SIG-M5 treated with dmso at 0.1 percent for 504 hours (cell line): ENCODE results near the gene CAMK2A.

Experiments used
- DNase-seq: peaks from one replicate; lab custom pipeline; 2025; ENCODE audit not compliant: unreplicated experiment; lab: John Stamatoyannopoulos, UW

The CAMK2A gene

DNA sequence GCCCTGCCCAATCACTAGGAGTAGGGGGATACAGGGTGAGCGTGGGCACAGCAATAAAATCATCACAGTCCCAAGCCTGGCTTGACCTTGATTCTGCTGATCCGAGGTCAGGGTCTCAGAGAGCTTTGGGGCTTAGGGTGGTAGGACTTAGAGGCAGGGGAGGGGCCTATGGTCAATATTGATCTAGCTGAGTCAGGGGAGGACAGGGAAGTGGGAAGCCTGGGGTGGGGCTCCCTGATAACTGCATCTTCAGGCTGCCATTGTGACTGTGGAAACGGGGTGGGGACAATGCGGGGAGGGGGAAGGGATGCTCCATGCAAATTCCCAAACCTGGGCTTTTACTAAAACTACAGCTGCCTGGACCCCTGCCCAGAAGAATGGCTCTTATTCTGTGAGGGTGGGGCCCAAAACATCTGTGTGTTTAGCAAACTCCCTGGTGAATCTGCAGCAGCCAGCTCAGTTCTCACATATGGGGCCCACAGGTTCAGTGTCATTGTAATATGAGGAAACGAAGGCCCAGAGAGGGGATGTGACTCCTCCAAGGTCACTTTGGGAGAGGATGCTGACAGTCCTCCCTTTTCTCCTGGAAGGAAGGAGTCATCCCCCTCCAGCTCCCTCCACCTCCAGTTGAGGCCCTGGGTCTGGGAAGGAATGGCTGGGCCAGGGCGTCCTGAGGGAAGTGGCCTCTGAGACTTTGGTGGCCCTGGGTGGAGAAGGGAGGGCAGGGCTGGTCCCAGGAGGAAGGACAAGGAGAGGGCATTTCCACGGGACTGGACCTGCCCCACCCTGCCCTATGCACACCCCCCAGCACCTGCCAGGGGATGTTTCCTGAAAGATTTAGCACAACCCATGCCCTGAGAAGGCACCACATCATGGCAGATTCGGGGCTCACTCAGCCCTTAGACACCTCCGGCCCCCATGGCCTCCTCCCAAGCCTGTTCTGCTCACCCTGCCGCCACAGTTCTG lies 73.3 kb downstream of the CAMK2A start:
- DNase-seq: no peak

DNA sequence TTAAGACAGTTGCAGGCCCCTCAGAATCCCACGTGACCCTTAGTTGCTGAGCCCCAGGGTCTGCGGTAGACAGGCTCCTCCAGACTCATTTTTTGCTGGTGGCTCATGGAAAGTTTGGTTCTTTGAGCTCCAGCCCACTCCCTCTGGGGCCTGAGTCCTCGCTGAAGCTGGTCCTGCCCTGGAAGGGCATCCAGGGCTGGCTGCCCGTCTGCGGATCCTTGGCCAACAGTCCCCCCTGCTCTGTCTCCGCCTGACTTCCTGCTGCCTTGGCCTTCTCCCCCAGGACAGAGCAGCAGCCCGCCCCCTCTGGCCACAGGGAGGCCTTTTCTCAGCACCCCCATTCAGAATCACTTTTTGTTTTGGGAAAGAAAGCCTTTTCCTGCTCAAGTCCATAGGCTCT lies 75.3 kb downstream of the CAMK2A start:
- no peak for DNase-seq

DNA sequence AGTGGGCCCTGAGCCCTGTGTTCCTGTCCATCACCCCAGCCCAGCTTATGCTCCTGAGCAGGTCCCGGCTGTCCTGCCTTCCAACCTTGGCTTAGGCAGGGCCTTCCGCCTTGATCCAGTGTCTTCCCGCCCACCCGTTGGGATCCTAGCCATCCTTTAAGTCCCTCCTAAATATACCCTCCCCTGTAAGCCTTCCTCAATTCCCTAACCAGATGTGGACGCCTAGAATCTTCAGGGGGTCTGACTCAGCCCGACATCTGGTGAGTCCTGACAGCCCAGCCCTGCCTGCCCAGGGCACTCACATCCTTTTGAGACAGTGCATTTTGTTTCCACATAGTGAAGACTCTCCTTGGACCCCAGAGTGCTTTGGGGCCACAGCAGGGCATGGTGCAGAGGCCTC lies 76.0 kb downstream of the CAMK2A start:
- DNase-seq: no peak

DNA sequence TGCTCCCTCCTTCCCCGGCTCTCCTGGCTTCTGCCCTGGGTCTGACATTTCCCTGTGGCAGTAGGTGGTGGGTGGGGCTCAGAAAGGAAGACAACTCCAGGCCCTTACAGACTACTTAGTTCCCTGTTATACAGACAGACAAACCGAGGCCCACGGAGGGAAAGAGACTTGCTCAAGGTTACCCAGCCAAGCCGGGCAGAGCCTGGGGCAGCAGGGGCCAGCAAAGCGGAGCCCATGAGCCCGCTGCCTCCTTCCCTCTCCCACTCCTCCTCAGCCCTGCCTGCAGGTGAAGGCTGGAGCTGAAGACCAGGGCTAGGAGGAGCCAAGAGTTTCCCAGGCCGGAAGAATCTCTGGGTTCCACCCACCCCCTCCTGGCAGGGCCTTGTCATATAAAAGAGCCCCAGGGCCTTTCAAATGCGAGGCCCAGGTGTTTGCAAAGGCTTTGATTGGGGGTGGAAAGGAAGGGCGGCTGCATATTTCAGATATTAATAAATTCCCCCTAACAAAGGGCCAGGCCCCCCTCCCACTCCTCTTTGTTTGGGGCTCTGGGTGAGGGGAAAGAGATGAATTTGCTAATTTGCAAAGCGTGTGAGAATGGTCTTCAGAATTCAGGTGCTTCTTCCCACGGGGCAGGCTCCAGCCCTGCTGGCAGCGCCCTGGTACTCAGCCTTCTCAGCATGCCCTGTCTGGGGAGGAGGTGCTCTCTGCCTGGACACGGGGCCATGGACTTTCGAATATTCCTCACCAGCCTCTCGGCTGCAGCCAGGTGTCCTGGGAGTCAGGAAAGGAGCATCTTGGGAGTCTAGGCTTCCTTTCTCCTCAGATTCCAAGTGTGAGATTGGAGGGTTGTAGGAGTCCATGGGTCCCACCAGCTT lies 78.2 kb downstream of the CAMK2A start:
- no peak for DNase-seq

DNA sequence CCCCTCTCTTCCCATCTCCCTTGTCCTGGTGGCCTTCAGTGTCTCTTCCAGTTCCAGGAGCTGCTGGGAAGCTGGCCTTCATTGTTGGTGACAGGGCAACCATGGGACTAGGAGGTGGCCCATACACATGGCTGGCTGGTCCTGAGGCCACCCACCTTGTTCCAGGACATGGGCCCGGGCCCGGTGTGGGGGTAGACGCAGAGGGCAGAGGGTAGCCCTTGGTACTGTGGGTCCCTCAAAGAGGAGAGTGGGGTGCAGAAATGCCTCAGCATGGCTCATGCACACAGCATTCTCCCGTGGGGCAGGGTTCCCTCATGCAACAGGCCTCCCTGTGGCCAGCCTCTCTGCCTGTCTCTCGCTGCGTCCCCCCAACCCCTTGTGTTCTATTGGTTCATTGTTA lies 78.9 kb downstream of the CAMK2A start:
- no peak for DNase-seq

DNA sequence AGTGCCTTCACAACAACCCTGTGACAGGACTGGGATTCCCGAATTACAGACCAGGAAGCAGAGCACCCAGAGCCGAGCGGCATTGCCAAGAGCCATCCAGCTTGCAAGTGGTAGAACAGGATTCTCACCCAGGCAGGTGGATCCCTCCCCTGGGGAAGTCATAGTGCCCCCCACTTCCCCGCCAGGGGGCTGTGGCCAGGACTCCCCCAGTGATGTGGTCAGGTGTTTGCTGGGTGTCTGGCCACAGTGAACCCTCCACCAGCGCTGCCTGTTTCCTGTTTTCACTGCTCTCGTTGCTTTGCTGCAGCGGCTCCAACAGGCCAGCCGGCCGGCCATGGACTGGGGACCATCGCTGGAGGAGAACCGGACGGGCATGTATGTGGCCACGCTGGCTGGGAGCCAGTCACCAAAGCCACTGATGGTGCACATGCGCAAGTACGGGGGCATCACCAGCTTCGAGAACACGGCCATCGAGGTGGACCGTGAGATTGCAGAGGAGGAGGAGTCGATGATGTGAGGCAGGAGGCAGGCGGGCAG lies 80.4 kb downstream of the CAMK2A start:
- DNase-seq: no peak

DNA sequence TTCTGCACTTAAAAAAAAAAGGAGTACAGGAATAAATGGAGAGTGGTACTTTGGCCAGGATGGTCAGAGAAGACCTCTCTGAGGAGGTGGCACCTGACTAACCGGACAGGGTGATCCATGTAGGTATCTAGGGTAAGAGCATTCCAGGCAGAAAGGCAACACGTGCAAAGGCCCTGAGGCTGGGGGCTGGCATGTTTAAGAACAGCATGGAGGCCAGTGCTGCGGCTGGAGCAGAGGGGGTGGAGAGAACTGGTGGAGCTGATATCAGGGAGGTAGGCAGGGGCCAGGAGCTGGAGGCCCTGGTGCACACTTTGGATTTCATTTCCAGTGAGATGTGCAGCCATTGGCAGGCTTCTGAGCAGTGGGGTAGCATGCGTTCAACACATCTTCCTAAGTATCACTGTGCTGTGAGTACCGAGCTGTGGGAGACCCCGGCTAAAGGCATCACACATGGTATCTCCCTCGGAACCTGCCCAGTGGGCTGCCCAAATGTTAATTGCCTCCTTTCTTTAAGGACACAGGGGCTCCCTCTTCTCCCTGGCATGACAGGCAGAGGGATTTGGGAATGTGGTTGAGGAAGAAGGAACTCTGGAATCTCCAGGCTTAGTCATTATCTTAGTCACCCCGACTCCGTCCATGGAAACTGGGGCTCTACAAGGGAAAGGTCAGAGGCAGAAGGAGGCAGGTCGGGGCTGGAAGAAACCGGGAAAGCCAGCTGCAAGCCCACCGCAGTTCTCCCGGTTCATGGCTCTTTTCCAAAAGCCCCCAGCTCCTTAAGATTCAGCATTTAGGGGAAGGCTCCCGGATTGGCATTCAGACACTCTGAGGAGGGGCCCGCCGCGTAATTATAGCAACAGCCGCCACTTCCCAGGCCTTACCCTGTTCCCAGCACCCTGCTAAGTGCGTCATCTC lies 81.1 kb downstream of the CAMK2A start:
- no peak for DNase-seq

DNA sequence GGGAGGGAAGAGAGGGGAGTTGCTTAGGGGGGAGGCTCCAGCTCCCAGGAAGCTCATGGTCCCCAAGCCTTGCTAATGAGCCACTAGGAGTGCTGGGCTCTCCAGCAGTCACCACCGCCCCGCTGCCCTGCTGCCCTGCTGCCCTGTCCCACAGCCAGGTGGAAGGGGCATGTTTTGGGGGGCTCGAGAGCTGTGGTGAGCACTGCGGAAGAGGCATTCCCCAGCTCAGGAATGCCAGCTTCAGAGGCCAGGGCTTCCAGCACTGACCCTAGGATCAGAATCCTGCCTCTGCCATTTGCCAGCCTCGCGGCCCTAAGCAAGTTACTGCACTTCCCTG lies 82.8 kb downstream of the CAMK2A start:
- no peak for DNase-seq

DNA sequence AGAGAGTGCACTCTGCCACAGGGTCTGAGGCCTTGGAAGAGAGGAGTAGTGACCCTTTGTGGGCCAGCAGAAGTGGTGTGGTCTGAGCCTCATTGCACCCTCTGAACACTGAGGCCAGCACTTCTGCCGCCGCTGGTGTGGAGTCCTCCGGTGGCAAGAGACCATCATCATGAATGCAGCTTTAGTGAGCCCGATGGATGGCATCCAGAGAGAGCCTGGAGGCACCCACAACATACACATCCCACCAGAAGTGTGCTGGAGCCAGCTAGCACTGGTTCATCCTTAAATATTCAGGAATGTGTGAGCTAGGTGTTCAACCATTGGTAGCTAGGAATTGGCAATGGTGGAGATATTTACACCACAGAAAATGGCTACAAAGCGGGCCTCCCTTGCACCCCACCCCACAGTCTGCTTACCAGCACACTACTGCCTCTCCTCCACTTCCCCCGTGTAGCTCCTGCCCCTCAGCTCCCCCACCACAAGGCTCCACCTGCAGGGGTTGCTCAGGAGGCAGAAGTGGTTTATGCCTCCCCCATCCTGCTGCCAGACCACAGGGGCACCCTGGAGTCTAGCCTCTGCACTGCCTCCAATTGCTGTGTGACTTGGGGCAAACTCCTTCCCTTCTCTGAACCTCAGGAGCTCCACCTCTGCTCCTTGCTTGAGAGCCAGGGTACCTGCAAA lies 83.3 kb downstream of the CAMK2A start:
- DNase-seq: peak; percentile 15

DNA sequence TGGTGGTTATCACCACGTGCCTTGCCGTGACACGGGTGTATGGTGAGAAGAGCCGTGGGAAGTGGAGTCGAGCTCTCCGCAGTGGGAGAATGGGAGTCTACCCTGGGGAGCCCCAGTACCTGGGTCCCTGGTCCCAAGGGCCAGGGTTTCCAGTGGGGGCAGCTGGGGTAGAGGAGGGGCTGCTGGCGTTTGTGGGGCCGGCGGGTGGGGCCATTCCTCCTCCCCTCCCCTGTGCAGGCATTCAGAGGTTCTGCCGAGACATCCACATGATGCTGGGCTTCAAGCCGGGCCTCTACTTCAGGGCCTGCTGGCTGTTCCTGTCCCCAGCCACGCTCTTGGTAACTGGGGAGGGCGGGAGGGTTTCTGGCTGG lies 85.0 kb downstream of the CAMK2A start:
- no peak for DNase-seq

DNA sequence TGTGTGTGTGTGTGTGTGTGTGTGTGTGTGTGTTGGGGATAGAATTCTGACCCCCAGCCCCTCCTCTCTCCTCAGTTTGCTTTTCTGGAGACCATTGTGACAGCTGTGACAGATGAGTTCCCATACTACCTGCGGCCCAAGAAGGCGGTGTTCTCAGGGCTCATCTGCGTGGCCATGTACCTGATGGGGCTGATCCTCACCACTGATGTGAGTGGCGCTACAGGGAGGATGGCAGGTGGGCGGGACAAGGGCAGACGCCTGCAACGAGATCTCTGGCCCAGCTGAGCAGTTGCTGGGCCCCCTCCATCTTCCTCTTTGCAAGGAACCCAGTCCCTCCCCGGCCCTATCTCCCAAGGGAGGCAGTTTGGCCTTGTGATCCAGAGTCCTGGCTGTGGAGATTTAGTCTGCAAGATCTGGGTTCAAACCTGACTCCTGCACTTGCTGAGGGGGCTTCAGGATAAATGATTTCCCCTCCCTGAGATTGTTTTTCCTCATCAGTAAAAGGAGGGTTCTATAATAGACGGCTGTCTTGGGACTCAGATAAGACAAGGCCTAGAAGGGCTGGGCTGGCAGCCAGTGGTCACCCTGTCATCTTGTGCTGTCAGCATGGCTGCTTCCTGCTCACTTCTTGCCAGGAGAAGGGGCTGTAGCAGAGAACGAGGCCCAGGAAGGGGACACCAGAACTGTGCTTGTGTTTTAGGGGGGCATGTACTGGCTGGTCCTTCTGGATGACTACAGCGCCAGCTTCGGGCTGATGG lies 85.6 kb downstream of the CAMK2A start:
- no peak for DNase-seq

DNA sequence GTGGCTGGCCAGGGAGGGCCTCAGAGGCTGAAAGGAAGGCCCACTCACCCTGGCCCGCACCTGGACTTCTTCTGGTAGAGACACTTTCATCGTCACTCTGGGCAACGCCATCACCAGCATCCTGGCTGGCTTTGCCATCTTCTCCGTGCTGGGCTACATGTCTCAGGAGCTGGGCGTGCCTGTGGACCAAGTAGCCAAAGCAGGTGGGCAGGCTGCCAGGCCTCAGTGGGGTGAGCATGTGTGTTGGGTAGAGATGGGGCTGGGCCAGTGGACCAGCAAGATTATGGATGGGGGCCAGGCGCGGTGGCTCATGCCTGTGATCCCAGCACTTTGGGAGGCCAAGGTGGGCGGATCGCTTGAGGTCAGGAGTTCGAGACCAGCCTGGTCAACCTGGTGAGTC lies 87.1 kb downstream of the CAMK2A start:
- DNase-seq: no peak

DNA sequence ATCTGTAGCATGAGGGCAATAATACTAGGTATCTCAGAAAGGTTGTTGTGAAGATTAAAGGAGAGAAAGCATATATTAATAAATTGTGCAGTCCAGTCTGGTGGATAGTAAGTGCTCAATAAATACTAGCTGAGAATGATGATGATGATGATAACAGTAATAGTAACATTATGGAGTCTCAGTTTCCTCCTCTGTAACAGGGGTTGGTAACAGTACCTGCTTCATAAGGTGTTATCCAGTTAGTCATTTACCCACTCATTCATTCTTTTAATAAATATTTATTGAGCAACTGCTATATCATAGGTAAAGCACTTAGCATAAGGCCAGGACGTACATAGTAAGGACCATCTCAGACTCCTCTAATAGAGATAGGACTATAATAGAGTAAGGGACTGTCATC lies 92.1 kb downstream of the CAMK2A start:
- no peak for DNase-seq

DNA sequence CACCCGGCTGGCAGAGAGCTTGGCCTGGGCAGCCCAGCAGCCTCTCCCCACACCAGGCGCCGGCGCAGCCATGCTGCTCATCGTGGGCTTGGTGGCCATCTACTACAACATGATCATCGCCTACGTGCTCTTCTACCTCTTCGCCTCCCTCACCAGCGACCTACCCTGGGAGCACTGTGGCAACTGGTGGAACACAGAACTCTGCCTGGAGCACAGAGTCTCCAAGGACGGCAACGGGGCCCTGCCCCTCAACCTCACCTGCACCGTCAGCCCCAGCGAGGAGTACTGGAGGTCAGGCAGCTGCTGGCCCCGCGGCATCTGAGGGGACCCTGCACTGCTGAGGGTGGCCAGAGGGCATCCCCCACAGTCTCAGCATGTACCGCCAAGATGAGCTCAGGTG lies 92.6 kb downstream of the CAMK2A start:
- DNase-seq: no peak

DNA sequence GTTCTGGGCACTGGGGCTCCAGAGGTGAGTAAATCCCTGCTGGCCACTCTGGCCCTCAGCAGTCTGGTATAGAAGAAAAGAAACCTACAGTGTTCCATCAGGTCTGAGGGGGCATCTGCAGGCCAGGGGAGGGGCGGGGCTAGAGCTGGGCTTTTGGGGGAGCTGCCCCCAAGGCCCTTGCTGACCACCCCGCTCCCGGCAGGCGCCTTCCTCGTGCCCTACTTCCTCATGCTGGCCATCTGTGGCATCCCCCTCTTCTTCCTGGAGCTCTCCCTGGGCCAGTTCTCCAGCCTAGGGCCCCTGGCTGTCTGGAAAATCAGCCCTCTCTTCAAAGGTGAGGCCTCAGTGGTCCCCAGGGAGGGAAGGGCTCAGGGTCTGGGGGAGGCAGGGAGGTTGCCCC lies 93.1 kb downstream of the CAMK2A start:
- DNase-seq: no peak

DNA sequence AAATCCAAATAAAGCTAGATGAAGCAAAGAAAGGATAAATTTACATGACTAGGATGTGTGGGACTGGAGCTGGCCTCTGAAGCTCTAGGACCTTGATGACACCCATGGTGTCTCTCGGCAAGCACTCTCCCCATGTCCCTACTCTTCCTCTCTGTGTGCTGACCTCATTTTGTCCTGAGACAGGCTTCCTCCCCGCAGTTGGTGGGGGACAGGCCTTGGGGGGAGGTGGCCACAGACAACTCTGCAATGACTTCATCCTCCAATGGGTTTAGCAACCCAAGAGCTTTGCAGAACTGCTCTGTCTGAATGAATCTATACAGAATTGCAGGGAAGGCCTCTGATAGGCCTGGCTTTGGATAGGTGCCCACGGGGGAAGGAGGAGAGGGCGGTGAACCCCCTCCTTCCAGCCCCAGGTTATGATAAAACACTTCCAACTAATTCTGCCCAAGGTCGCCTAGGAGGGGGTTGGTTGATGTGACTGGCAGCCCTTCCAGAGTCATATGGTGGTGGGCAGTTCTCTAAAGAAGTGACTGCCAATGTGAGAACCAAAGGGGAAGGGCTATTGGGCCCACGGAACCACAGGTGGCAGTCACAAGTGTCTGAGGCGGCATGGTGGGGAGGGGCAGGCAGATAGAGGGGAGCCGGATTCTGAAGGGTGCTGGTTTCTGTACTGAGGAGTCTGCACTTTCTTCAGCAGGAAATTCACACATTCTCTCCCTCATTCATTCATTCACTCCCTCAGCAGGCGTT lies 93.7 kb downstream of the CAMK2A start:
- DNase-seq: no peak

DNA sequence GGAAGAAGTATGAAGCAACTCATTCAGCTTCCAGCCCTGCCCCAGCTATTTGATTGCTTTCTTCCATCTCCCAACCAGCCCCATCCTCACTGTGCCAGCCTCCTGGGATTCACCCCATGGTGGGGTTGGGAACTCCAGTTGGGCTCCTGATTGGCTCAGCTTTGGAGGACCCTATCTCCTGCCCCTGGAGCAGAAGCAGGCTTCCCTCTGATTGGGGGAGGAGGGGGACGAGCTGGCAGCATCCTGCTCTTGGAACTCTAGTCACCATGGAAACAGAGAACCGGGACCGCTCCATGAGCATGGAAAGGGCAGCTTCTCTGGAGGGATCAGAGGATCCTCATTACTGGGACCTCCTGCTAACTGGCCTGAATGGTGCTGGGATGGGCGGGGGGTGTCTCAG lies 97.1 kb downstream of the CAMK2A start:
- no peak for DNase-seq

DNA sequence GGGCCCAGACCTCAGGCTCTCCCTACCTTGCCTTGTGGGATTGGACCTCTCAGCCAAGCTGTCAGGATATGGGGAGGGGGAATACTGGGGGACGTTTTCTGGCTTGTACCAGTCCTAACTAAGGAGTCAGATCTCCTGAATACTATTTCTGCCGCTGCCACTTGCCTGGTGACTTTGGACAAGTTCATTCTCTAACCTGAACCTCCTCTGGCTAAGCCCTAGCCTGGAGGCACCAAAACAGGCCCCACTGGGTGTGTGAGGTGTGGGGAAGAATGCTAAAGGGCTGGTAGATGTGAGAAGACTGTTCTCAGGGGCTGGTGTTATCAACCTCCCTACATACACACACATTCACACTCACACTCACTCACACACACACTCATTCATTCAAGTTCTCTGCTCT lies 98.6 kb downstream of the CAMK2A start:
- DNase-seq: no peak

DNA sequence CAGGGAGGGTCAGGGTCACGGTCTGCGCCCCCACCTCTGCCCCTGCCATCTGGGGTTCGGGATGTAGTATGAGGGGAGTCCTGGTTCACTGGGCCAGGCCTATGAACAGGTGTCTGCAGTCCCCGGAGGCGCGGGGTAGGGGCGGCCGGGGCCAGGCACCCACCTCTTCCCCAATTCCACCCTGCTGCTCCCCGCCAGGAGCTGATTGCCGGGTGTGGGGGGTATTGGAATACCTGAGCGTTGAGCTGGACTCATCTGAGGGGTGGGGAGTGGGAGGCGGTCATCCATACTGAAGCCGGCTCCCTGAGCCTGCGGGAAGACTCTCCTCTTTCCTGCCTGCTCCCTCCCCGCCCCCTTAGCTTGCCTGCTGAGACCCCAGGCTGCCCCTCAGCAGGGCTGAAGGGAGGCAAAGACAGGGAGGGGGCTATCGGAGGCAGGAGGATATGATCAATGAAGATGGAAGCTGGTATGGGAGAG lies 99.0 kb downstream of the CAMK2A start:
- no peak for DNase-seq
